Germinal center (tissue), 1 donor: ENCODE results near the gene FRMD4A.
"Not testable (repeated sequence)": the region's sequence is repeated elsewhere in the genome, so short reads cannot be mapped to it uniquely, and the experiment has no call there.

Experiments
- DNase-seq: peaks from one replicate; pipeline ENCODE4 v3.0.0; 2012; ENCODE audit warnings: mixed read lengths, low spot score

Gene FRMD4A

GRCh38 chr10:13909516-13910258 lies 421.0 kb downstream of the FRMD4A start:
- DNase-seq, result no peak

DNA sequence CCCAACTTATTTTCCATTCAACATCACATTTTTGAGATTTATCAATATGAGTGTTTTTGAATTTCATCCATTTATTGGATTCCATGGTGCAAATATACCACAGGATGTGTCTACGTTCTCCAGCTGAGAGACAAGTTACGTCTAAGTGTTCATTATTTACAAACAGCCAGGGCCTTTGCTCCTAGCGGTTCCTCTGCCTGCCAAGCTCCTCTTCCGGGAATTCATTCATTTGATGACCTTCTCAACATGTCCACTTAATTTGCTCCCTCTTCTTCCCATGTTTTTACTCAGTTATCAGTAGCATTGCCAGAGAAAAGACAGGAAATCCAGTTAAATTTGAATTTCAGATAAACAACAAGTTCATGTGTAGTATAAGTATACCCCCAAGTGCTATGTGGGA lies 422.2 kb downstream of the FRMD4A start:
- DNase-seq, result no peak

DNA sequence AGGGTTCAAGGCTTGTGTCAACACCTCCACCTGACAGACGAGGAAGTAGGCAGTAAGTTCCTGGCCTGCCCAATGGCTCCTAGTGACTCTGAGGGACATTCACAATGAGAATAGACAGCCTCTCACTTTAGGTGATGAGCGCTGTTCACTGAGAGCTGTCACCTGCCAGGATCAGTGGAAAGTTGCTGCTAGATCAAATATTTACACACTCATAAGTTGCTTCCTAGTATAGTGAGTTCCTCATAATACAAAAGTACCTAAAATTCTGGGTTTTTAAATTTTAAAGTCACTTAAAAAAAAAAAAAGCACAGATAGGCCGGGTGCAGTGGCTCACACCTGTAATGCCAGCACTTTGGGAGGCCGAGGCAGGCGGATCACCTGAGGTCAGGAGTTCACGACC lies 423.2 kb downstream of the FRMD4A start:
- no peak for DNase-seq

GRCh38 chr10:13905281-13905680 lies 425.4 kb downstream of the FRMD4A start:
- no peak for DNase-seq

DNA sequence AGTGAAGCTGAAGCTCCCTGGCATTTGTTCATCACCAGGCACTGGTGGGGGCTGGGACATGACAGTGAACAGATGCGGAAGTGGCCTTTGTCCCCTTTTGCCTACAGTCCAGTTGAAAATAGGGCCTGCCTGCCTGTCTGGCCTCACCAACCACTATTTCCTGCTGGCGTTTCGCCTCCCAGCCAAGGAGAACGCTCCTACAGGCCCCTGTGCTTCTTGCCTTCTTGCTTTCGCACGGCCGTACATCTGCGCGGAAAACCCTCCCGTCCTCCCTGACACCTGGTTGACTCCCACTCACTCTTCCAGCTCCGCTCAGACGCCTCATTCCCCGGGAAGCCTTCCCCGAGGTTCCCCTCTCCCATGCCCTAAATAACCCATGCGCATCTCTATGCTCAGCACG lies 426.7 kb downstream of the FRMD4A start:
- DNase-seq, result no peak

GRCh38 chr10:13902868-13903587 lies 427.7 kb downstream of the FRMD4A start:
- no peak for DNase-seq

GRCh38 chr10:13899941-13900340 lies 430.8 kb downstream of the FRMD4A start:
- no peak for DNase-seq

DNA sequence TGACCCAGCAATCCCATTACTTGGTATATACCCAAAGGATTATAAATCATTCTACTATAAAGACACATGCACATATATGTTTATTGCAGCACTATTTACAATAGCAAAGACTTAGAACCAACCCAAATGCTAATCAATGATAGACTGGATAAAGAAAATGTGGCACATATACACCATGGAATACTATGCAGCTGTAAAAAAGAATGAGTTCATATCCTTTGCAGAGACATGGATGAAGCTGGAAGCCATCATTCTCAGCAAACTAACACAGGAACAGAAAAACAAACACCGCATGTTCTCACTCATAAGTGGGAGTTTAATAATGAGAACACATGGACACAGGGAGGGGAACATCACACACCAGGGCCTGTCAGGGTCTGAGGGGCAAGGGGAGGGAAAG lies 434.6 kb downstream of the FRMD4A start:
- not testable (repeated sequence) for DNase-seq

GRCh38 chr10:13894412-13895093 lies 436.2 kb downstream of the FRMD4A start:
- DNase-seq, result no peak

DNA sequence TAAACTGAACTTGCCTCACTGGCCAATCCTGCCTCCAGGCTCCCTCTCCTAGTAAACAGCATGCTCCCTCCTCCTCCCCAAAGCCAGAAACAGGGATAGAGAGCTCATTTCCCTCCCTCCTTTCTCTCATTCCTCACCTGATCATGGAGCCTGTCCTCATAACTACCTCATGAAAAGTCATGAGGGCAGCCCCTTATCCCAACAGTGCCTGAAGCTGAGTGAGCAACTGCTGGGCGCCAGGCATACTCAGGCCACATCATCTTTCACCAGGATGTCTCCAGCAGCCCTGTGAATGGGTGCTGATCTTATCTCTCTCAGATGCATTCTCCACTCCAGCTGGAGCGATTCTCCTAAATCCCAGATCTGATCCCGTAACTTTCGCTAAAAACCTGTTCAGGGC lies 436.8 kb downstream of the FRMD4A start:
- no peak for DNase-seq

GRCh38 chr10:13892871-13893270 lies 437.9 kb downstream of the FRMD4A start:
- DNase-seq, result no peak

DNA sequence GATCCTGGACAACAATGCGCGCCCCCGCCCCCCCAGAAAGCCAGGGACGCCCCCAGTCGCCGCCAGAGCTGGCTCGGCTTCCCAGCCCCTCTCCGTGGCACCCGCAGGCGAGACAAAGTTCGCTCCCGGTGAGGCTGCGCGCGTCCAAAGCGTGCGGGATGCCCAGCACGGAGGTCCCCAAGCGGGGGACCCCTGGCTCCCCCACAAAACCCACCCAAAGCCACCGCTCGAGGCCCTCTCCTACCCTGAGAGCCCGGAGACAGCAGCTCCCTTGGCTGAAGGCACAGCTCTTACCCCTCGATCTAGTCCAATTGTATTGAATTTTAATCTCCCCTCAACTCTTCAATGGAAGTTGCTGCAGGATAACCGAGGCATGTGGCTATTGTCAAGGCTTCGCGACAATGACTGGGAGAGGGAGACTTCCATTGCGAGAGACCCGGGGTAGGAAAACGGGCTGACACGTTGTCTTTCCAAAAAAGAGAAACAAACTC lies 438.7 kb downstream of the FRMD4A start:
- no peak for DNase-seq

GRCh38 chr10:13891128-13892000 lies 439.4 kb downstream of the FRMD4A start:
- peak; percentile 47 for DNase-seq

DNA sequence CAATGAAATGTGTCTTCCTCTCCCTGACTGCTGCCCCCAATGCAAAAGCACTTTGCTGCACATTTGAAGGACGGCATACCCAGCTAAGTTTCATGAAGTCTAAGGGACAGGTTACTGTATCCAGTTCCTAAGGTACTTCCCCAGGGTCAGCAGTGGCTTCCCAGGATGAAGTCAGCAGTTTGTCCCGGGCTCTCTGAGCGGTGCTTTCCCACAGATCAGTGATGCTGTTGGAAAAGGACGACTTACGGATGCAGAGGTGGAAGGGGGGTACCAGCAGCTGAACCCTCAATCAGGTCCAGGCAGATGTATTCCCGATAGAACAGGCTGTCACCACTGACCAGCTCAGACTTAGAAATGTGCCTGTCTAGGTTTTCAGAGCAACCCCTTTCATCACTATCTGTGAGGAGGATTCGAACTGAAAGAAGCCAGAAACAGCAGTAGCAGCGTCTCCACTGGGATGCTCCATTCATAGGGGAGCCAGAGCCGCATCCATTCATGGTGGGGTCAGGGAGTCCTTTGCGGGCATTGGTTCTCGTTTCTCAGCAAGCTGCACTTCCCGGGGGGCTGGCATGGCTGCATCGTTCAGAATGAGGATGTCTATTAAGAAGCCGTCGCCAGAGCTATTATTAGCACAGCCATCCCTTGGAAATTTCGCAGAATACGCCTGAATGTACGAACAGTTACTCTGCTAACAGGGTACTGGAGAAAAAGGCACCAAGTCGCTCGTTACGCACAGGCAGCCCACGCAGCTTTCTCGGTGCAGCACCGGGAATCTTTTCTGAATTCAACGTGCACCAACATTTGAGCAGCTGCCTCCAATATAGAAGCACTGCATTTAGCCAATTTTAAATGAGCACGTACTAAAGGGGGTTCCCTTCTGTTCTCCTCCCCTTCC lies 440.2 kb downstream of the FRMD4A start:
- no peak for DNase-seq

- DNase-seq, result no peak
Observed at GRCh38 chr10:13887761-13888160, 443.0 kb downstream of the FRMD4A start.

DNA sequence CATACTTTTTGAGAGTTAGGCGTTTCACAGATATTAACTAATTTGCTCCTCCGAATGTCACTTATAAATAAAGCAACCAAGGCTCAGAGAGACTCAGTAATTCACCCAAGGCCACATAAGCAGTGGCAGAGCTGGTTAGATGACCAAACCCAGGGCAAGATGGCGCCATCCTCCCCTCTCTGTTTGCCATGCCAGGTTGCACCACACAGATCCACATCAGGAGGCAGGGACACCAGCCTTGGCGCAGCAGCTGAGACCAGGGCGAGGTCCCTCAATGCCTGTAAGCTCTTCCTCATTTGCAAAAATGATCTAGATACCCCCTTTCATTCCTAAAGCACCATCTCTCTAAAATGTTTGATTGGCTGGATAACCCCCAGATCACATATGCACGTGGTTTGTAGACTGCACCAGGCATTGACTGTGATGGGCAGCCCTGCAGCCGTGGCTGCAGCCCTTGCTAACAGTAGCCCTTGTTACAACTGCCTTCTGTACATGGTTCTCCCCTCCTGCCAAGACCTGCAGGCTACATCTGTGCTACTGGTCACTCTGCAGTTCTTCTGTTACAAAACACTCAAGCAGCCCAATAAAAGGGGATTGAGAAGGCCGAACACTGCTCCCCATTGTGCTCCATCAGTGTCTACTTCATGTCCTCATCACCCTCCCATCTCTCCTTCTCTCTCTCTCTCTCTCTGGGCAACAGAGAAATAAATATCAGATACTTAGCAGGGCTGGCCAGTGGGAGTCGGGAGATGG lies 445.3 kb downstream of the FRMD4A start:
- DNase-seq, result no peak

DNA sequence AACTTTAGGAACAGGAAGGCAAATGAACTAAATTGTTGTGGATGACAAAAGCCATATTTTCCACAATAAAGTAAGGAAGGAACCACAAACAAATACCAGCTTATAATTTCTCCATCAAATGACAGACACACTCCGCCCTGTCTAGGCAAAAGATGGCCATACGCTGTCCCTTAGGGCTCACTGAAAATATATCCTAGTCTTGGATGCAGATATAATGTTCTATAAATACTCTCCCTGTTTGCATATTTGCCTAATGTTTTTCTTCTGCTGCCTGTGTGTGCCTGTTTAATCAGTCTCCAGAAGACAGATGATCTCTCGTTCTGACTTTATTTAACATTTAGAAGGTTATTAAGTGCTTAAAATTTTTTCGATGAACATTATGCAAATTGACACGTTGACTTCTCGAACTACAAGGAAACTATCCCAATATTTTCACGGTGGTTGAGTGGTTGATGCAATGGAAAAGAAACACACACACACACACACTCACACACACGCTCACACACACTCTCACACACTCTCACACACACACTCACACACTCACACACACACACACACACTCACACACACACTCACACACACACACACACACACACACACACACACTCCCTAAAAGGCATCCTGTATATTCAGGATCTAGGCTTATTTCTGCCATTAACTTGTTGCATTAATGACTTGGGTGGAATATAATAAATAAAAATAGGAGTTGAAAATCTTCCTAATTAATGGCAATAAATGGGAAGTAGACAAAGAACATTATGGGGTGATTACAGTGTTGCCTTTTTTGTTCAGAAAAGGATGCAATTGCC lies 446.9 kb downstream of the FRMD4A start:
- no peak for DNase-seq

DNA sequence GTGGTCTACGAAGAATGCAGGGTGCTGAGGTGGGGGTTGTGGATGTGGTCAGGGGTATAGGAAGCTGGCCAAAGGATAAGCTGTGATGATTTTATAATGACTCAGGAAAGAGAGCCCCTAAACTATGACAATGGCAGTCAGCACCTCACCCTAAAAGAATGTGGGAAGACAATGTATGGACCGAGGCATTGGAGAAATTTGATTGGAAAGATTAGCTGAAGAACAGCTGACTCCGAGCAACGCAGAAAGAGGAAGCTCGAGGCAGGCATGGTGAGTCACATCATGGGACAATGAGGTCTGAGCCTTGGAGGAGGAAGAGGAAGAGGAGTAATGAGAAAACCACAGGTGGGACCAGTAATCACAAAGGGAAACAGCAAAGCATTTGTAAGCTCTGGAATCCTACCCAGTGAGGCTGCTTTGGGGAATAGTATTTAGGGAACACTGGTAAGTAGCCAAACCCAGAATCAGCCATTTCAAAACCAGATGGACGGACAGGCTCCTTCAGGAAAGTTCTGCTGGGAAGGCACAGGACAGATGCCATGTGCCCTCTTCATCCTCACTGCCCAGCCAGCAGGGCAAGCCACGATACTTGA lies 448.5 kb downstream of the FRMD4A start:
- DNase-seq, result no peak

GRCh38 chr10:13880760-13881159 lies 450.0 kb downstream of the FRMD4A start:
- no peak for DNase-seq
